ENCODE data around the gene BLOC1S1.

BLOC1S1 gene

DNA sequence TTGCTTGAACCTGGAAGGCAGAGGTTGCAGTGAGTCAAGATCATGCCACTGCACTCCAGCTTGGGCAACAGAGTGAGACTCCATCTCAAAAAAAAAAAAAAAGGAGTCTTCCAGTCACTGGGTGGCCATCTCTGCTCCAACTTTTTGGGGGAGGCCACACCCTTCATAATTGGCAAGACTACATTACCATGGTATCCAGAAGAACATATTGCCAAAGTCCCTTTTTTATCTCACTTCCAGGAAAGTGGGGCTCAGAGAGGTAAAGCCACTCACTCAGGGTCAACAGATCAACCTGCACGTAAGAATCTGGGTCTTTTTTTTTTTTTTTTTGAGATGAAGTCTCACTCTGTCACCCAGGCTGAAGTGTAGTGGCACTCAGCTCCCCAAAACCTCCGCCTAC is 18.0 kb downstream of the BLOC1S1 start:
- TF ChIP-seq RAD21 (IDR thresholded peaks at IDR 0.05; ENCODE audit: low read depth), result no peak
- no peak for TF ChIP-seq CEBPB (IDR thresholded peaks at IDR 0.05)
- TF ChIP-seq TAF1 (IDR thresholded peaks at IDR 0.05; ENCODE audit: low read depth), result no peak
- TF ChIP-seq EGR1 (IDR thresholded peaks at IDR 0.05), result no peak

DNA sequence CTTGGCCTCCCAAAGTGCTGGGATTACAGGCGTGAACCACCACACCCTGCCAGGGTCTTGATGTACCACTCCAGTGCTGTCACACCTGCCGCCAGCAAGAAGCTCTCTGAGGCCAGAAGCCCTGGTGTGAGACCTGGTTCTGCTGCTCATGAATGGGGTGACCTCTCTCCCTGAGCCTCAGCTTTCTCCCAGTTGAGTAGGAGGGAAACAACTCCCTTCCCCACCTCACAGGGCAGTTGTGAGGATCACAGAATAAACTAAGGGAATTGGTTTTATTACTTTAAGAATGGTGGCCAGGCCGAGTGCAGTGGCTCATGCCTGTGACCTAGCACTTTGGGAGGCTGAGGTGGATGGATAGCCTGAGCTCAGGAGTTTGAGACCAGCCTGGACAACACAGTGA is 18.7 kb downstream of the BLOC1S1 start:
- TF ChIP-seq TCF12 (IDR thresholded peaks at IDR 0.05; ENCODE audit: low read depth) (no peak), RAD21 (IDR thresholded peaks at IDR 0.05; ENCODE audit: low read depth) (no peak), REST (IDR thresholded peaks at IDR 0.05; ENCODE audit: low read depth) (no peak), NFIC (IDR thresholded peaks at IDR 0.05) (no peak), ZBTB7A (IDR thresholded peaks at IDR 0.05; ENCODE audit: low read depth) (no peak), CEBPB (IDR thresholded peaks at IDR 0.05) (no peak), YY1 (IDR thresholded peaks at IDR 0.05; ENCODE audit: low read depth) (no peak), TEAD4 (IDR thresholded peaks at IDR 0.05) (no peak), USF1 (IDR thresholded peaks at IDR 0.05) (no peak), CREB1 (IDR thresholded peaks at IDR 0.05; ENCODE audit: low read depth) (no peak), FOXM1 (IDR thresholded peaks at IDR 0.05; ENCODE audit: borderline replicate concordance, low read depth) (no peak), EGR1 (IDR thresholded peaks at IDR 0.05) (no peak)

GRCh38 chr12:55736076-55736475 is 20.2 kb downstream of the BLOC1S1 start:
- TF ChIP-seq ZBTB7A (IDR thresholded peaks at IDR 0.05; ENCODE audit: low read depth), result no peak
- no peak for TF ChIP-seq CREB1 (IDR thresholded peaks at IDR 0.05; ENCODE audit: low read depth)
- no peak for TF ChIP-seq USF1 (IDR thresholded peaks at IDR 0.05)
- TF ChIP-seq NFIC (IDR thresholded peaks at IDR 0.05), result no peak
- no peak for TF ChIP-seq FOXM1 (IDR thresholded peaks at IDR 0.05; ENCODE audit: borderline replicate concordance, low read depth)
- TF ChIP-seq TCF12 (IDR thresholded peaks at IDR 0.05; ENCODE audit: low read depth), result no peak
- TF ChIP-seq YY1 (IDR thresholded peaks at IDR 0.05; ENCODE audit: low read depth), result no peak
- TF ChIP-seq EGR1 (IDR thresholded peaks at IDR 0.05), result no peak
- no peak for TF ChIP-seq RAD21 (IDR thresholded peaks at IDR 0.05; ENCODE audit: low read depth)
- TF ChIP-seq TAF1 (IDR thresholded peaks at IDR 0.05; ENCODE audit: low read depth), result no peak

DNA sequence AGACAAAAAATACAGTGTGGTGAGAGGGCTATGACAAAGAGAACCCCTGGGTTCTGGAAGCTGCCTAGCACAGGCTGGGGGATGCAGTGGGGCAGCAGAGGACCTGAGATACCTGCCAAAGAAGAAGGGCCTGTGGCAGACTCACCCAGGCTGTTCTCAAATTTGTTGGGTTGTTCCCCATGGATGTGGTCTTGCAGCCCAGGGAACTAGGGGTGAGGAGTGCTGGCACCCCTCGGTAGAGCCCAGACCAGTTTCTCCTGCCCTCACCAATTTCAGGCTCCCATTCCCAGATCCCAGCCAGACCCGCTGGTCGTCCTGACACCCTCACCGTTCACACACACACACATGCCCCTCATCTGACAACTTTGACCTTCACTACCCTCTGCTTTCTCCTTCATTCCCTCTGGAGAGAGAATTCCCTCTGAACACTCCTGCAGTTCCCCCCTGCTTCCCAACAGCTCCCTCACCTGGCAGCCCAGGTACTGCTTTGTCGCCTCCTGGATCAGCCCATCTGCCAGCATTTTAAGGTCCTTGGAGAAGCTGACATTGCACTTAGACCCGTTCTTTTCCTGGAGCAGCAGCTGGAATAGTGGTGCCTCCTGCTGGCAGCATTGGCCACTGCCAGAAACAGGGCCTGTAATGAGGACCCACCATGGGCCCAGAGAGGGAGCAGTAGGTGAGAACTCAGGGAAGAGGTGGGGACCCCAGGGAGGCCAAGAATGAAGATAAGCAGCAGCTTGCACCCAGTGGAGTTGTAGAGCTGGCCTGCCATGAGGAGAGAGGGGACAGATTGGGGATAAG is 21.1 kb downstream of the BLOC1S1 start:
- TF ChIP-seq EP300 (IDR thresholded peaks at IDR 0.05; ENCODE audit: borderline replicate concordance), result no peak
- no peak for TF ChIP-seq YY1 (IDR thresholded peaks at IDR 0.05; ENCODE audit: low read depth)
- no peak for TF ChIP-seq CREB1 (IDR thresholded peaks at IDR 0.05; ENCODE audit: low read depth)
- TF ChIP-seq NFIC (IDR thresholded peaks at IDR 0.05), result no peak
- TF ChIP-seq CEBPB (IDR thresholded peaks at IDR 0.05), result no peak
- 0 out of 2 replicates have a peak, but pooled peaks have one; percentile 30 for TF ChIP-seq TCF12 (IDR thresholded peaks at IDR 0.05; ENCODE audit: low read depth)
- TF ChIP-seq MAX (IDR thresholded peaks at IDR 0.05), result no peak
- peak; percentile 93 for TF ChIP-seq RAD21 (IDR thresholded peaks at IDR 0.05; ENCODE audit: low read depth)
- TF ChIP-seq TAF1 (IDR thresholded peaks at IDR 0.05; ENCODE audit: low read depth), result no peak
- TF ChIP-seq ZBTB7A (IDR thresholded peaks at IDR 0.05; ENCODE audit: low read depth), result no peak
- TF ChIP-seq FOXM1 (IDR thresholded peaks at IDR 0.05; ENCODE audit: borderline replicate concordance, low read depth), result no peak
- no peak for TF ChIP-seq REST (IDR thresholded peaks at IDR 0.05; ENCODE audit: low read depth)
- TF ChIP-seq EGR1 (IDR thresholded peaks at IDR 0.05), result no peak
- no peak for TF ChIP-seq USF1 (IDR thresholded peaks at IDR 0.05)
- no peak; the same call in 1 of the 2 replicates for TF ChIP-seq TEAD4 (IDR thresholded peaks at IDR 0.05)

DNA sequence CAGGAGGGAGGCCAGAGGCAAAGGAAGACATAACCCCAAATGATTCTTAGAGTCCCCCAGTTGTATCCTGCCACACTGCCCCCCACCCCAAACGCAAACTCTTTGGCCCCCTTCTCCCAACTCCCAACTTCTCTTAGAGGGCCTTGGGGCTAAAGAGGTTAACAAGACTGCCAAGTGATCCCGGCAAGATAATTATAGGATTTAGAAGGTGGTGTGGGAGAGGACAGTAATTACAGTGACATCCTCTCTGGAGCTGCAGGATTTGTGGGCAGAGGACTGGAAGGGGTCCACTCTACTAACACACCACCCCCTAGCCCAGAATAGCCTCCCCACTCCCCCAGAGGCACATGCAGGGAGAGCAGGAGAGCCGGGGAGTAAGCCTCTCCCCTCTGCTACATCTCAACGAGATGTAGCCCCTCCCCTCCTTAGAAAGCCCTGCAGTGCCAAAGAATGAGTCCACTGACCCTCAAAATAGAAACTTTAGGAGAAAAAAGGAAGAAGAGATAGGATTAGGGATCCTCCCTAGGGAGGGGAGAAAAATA is 21.8 kb downstream of the BLOC1S1 start:
- TF ChIP-seq REST (IDR thresholded peaks at IDR 0.05; ENCODE audit: low read depth) (no peak), ZBTB7A (IDR thresholded peaks at IDR 0.05; ENCODE audit: low read depth) (no peak), FOXM1 (IDR thresholded peaks at IDR 0.05; ENCODE audit: borderline replicate concordance, low read depth) (no peak), CREB1 (IDR thresholded peaks at IDR 0.05; ENCODE audit: low read depth) (no peak), TAF1 (IDR thresholded peaks at IDR 0.05; ENCODE audit: low read depth) (no peak), TCF12 (IDR thresholded peaks at IDR 0.05; ENCODE audit: low read depth) (no peak), NFIC (IDR thresholded peaks at IDR 0.05) (no peak), TEAD4 (IDR thresholded peaks at IDR 0.05) (no peak), EP300 (IDR thresholded peaks at IDR 0.05; ENCODE audit: borderline replicate concordance) (no peak), RAD21 (IDR thresholded peaks at IDR 0.05; ENCODE audit: low read depth) (no peak), USF1 (IDR thresholded peaks at IDR 0.05) (no peak), YY1 (IDR thresholded peaks at IDR 0.05; ENCODE audit: low read depth) (no peak), CEBPB (IDR thresholded peaks at IDR 0.05) (no peak), MAX (IDR thresholded peaks at IDR 0.05) (no peak), EGR1 (IDR thresholded peaks at IDR 0.05) (no peak)

Data from Ishikawa (cell line).